H9 (cell line): Measurements from ENCODE around the gene CDYL. TPM values are rescaled to one million over a fixed set of nuclear protein-coding genes. Genes with fewer than 3 reads are reported as not detected.

Source experiments
- DNase-seq: peaks from one replicate; pipeline ENCODE4 v3.0.0-alpha.2; 2017
- H2AFZ ChIP-seq: one replicate; pipeline ENCODE4 v1.6.1; 2013; ENCODE audit warnings: mild to moderate bottlenecking, low read length, control low read depth, moderate library complexity
- H2AK5ac ChIP-seq: 2 replicates; pipeline ENCODE4 v1.6.1; 2013; ENCODE audit warnings: low read length, control low read depth, mixed read lengths; ENCODE audit not compliant: insufficient read length
- H2BK120ac ChIP-seq: one replicate; pipeline ENCODE4 v1.6.1; 2013; ENCODE audit warnings: low read depth, mild to moderate bottlenecking, low read length, control low read depth, inconsistent platforms; ENCODE audit not compliant: poor library complexity, severe bottlenecking
- H2BK12ac ChIP-seq: 2 replicates; pipeline ENCODE4 v1.6.1; 2013; ENCODE audit warnings: low read length, control low read depth, mixed read lengths, low read depth; ENCODE audit not compliant: insufficient read length
- H2BK15ac ChIP-seq: 2 replicates; pipeline ENCODE4 v1.6.1; 2013; ENCODE audit warnings: low read depth, low read length, control low read depth
- H2BK20ac ChIP-seq: one replicate; pipeline ENCODE4 v1.6.1; 2013; ENCODE audit warnings: low read depth, mild to moderate bottlenecking, low read length, control low read depth, inconsistent platforms; ENCODE audit not compliant: poor library complexity, severe bottlenecking
- H2BK5ac ChIP-seq: 2 replicates; pipeline ENCODE4 v1.6.1; 2013; ENCODE audit warnings: low read length, control low read depth, mixed read lengths; ENCODE audit not compliant: insufficient read length
- H3K14ac ChIP-seq: 2 replicates; pipeline ENCODE4 v1.6.1; 2013; ENCODE audit warnings: low read length, control low read depth; ENCODE audit not compliant: insufficient read depth
- H3K18ac ChIP-seq: 2 replicates; pipeline ENCODE4 v1.6.1; 2013; ENCODE audit warnings: low read depth, mild to moderate bottlenecking, mixed read lengths, low read length, control low read depth; ENCODE audit not compliant: insufficient read length
- H3K23ac ChIP-seq: 2 replicates; pipeline ENCODE4 v1.6.1; 2013; ENCODE audit warnings: low read length, control low read depth, mixed read lengths, low read depth; ENCODE audit not compliant: insufficient read length
- H3K23me2 ChIP-seq: 2 replicates; pipeline ENCODE4 v1.6.1; 2013; ENCODE audit warnings: low read depth, mild to moderate bottlenecking, mixed read lengths, low read length, control low read depth; ENCODE audit not compliant: insufficient read length, poor library complexity, severe bottlenecking
- H3K27ac ChIP-seq: 2 replicates; pipeline ENCODE4 v1.5.1; 2013; ENCODE audit warnings: low read length, control low read depth, mixed read lengths, low read depth; ENCODE audit not compliant: insufficient read length
- H3K27me3 ChIP-seq: 2 replicates; pipeline ENCODE4 v1.6.1; 2013; ENCODE audit warnings: low read length, control low read depth, inconsistent platforms; ENCODE audit not compliant: insufficient read depth
- H3K4ac ChIP-seq: 2 replicates; pipeline ENCODE4 v1.6.1; 2013; ENCODE audit warnings: low read depth, mild to moderate bottlenecking, control low read depth, inconsistent platforms, low read length, moderate library complexity
- H3K4me1 ChIP-seq: 2 replicates; pipeline ENCODE4 v1.6.1; 2013; ENCODE audit warnings: low read length, control low read depth, inconsistent platforms; ENCODE audit not compliant: insufficient read depth
- H3K4me2 ChIP-seq: 2 replicates; pipeline ENCODE4 v1.6.1; 2013; ENCODE audit warnings: low read length, control low read depth, mixed read lengths; ENCODE audit not compliant: insufficient read length, insufficient read depth
- H3K56ac ChIP-seq: 2 replicates; pipeline ENCODE4 v1.6.1; 2013; ENCODE audit warnings: low read depth, mild to moderate bottlenecking, mixed read lengths, low read length, control low read depth; ENCODE audit not compliant: insufficient read length
- H3K79me1 ChIP-seq: 2 replicates; pipeline ENCODE4 v1.6.1; 2013; ENCODE audit warnings: low read depth, mild to moderate bottlenecking, moderate library complexity, low read length, control low read depth, inconsistent platforms; ENCODE audit not compliant: insufficient read depth, poor library complexity, severe bottlenecking
- H3K79me2 ChIP-seq: 2 replicates; pipeline ENCODE4 v1.6.1; 2013; ENCODE audit warnings: low read length, control low read depth, inconsistent platforms; ENCODE audit not compliant: insufficient read depth
- H3K9ac ChIP-seq: 2 replicates; pipeline ENCODE4 v1.6.1; 2013; ENCODE audit warnings: low read length, control low read depth, mixed read lengths; ENCODE audit not compliant: insufficient read length; ENCODE audit errors: extremely low read depth
- H3K9me3 ChIP-seq: one replicate; pipeline ENCODE4 v1.6.1; 2013; ENCODE audit warnings: low read depth, low read length, inconsistent platforms; ENCODE audit not compliant: control insufficient read depth
- H3T11ph ChIP-seq: one replicate; pipeline ENCODE4 v1.6.1; 2013; ENCODE audit warnings: mild to moderate bottlenecking, low read length, control low read depth, inconsistent platforms
- H4K20me1 ChIP-seq: one replicate; pipeline ENCODE4 v1.6.1; 2013; ENCODE audit not compliant: control insufficient read depth, insufficient read length, insufficient read depth
- H4K5ac ChIP-seq: 2 replicates; pipeline ENCODE4 v1.6.1; 2013; ENCODE audit warnings: low read depth, mild to moderate bottlenecking, mixed read lengths, low read length, control low read depth; ENCODE audit not compliant: insufficient read length
- H4K8ac ChIP-seq: replicated peaks from 2 replicates; pipeline ENCODE4 v1.6.1; 2013; ENCODE audit warnings: low read length, control low read depth, mixed read lengths, low read depth; ENCODE audit not compliant: insufficient read length
- H4K91ac ChIP-seq: 2 replicates; pipeline ENCODE4 v1.6.1; 2013; ENCODE audit warnings: low read depth, mild to moderate bottlenecking, moderate library complexity, mixed read lengths, low read length, control low read depth; ENCODE audit not compliant: insufficient read length
- H3K27ac Mint-ChIP-seq, 3 experiments: 2 replicates in 2 of 3; 3 replicates in 1 of 3; pipeline ENCODE4 v1.8.0; 2020 to 2021; ENCODE audit warnings: mixed read lengths in 3 of 3, mild to moderate bottlenecking in 1 of 3, moderate library complexity in 1 of 3
- H3K27me3 Mint-ChIP-seq: 2 replicates; pipeline ENCODE4 v1.8.0; 2021; ENCODE audit warnings: low read depth, mild to moderate bottlenecking, moderate library complexity, mixed read lengths
- H3K36me3 Mint-ChIP-seq, 3 experiments: 2 replicates in 2 of 3; 3 replicates in 1 of 3; pipeline ENCODE4 v1.8.0; 2020 to 2021; ENCODE audit warnings: low read depth in 3 of 3, mixed read lengths in 3 of 3; ENCODE audit not compliant: insufficient read depth in 1 of 3
- H3K4me1 Mint-ChIP-seq, 2 experiments: 2 replicates each; pipeline ENCODE4 v1.8.0; 2020; ENCODE audit warnings: mixed read lengths in 2 of 2
- H3K4me3 Mint-ChIP-seq, 2 experiments: 2 replicates in 1 of 2; 3 replicates in 1 of 2; pipeline ENCODE4 v1.8.0; 2020 to 2021; ENCODE audit warnings: mild to moderate bottlenecking in 2 of 2, mixed read lengths in 2 of 2, moderate library complexity in 1 of 2
- H3K9me3 Mint-ChIP-seq, 2 experiments: 2 replicates in 1 of 2; 3 replicates in 1 of 2; pipeline ENCODE4 v1.8.0; 2020; ENCODE audit warnings: mild to moderate bottlenecking in 2 of 2, mixed read lengths in 2 of 2, moderate library complexity in 1 of 2
- WGBS: extraction: QIAGEN DNeasy Blood & Tissue Kit; methylation state at CpG from one replicate; pipeline ENCODE4 v1.1.7; 2013; ENCODE audit warnings: missing lambda C conversion rate, low lambda C conversion rate, mixed read lengths; ENCODE audit not compliant: insufficient read length; ENCODE audit errors: extremely low coverage; 5-methylcytosine and 5-hydroxymethylcytosine counted together
- total RNA-seq: library from RNA; stranded (reverse); gene quantifications from 2 replicates; pipeline ENCODE4 v1.2.1, GENCODE V29; 2021
- TF ChIP-seq, protein P1 (sequence below): fragments of 200-600 bp; sonication (generic); conservative IDR thresholded peaks from 3 replicates; pipeline ENCODE4 v1.8.0; 2021; ENCODE audit warnings: antibody characterized with exemption, mild to moderate bottlenecking

CDYL gene
- total RNA-seq, 1 experiment from 2014 or later: 95.0 TPM

DNA sequence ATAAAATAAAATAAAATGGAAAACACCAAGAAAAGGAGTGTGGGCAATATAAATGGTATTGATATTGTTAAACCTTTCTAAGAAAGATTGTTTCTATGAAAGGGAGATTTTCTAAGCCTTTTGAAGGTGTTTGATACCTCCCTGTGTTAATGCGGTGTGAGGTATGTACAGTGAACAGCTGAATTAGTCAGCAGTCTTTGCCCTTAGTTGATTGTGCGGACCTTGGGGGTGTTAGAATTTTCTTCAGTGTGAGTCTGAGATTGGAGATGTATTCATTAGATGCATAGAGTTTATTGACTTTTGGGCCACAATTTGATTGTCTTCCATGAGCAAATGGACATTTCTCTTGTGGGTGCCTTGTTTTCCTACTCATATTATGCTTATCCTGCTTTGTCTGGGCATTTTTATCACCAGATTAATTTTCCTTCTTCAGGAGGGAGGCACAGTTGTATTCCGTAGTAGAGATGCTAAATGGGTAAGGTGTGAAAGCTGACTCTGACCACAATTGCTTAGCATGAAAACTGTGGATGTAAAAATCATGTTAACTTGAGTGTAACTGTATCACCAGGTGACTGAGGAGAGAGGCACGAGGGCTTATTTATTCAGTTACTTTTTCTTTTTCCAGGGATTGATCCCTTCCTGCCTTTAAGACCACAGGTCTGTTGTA lies 42.2 kb downstream of the CDYL start:
- Histone ChIP-seq H4K8ac (no peak overlapping the region), H3K27me3 (no peaks in the 10 kb centered on the region), H3K18ac (no peak overlapping the region), H3K27ac (no peak overlapping the region), H3K56ac (no peak overlapping the region), H3K14ac (no peak overlapping the region), H4K91ac (no peak overlapping the region), H3K4ac (no peak overlapping the region), H3K79me1 (peaks cover 13% of the 10 kb centered on the region), H2BK15ac (no peak overlapping the region), H3T11ph (no peak overlapping the region), H4K5ac (no peak overlapping the region), H3K4me1 (no peaks in the 10 kb centered on the region; the same call in 1 of the 2 replicates), H2BK12ac (no peak overlapping the region), H2AK5ac (no peak overlapping the region), H3K79me2 (peaks cover 47% of the 10 kb centered on the region; the same call in 1 of the 2 replicates), H2AFZ (no peak overlapping the region), H2BK120ac (no peak overlapping the region), H3K23me2 (no peaks in the 10 kb centered on the region), H2BK20ac (no peak overlapping the region), H3K4me2 (no peak overlapping the region), H3K23ac (no peak overlapping the region), H3K9ac (no peak overlapping the region), H4K20me1 (no peaks in the 10 kb centered on the region), H3K9me3 (no peaks in the 10 kb centered on the region), H2BK5ac (no peak overlapping the region)
- WGBS: no CpG with 5 or more reads among the region's 4 CpGs
- Mint-ChIP-seq H3K27me3 (no peaks in the 10 kb centered on the region), H3K9me3 (no peaks in the 10 kb centered on the region), H3K4me3 (no peak overlapping the region), H3K36me3 (peaks cover 0 to 6% (median 0%) of the 10 kb centered on the region in 3 experiments; a peak in 3 of 7 replicates), H3K4me1 (peaks cover 24 to 35% of the 10 kb centered on the region in 2 experiments), H3K27ac (peak overlapping the region in 1 of 3 experiments; percentile 82; a peak in 2 of 7 replicates)
- no peak for DNase-seq
- TF ChIP-seq, protein P1, sequence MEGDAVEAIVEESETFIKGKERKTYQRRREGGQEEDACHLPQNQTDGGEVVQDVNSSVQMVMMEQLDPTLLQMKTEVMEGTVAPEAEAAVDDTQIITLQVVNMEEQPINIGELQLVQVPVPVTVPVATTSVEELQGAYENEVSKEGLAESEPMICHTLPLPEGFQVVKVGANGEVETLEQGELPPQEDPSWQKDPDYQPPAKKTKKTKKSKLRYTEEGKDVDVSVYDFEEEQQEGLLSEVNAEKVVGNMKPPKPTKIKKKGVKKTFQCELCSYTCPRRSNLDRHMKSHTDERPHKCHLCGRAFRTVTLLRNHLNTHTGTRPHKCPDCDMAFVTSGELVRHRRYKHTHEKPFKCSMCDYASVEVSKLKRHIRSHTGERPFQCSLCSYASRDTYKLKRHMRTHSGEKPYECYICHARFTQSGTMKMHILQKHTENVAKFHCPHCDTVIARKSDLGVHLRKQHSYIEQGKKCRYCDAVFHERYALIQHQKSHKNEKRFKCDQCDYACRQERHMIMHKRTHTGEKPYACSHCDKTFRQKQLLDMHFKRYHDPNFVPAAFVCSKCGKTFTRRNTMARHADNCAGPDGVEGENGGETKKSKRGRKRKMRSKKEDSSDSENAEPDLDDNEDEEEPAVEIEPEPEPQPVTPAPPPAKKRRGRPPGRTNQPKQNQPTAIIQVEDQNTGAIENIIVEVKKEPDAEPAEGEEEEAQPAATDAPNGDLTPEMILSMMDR: no peak
